AG04450 (cell line): ENCODE measurements around the gene CSRP1. TPM values are rescaled to one million over a fixed set of nuclear protein-coding genes. Genes with fewer than 3 reads are reported as not detected.

Experiments used
- CTCF ChIA-PET: fragments of 300-600, 350-600 bp; formaldehyde crosslinking; extraction: SDS; loops from one replicate; lab custom pipeline; 2022; ENCODE audit warnings: antibody characterized with exemption, inconsistent platforms; lab: Charles Lee
- POLR2A ChIA-PET: fragments of 350-600 bp; formaldehyde crosslinking; extraction: SDS; loops from one replicate; lab custom pipeline; 2021; ENCODE audit warnings: antibody characterized with exemption, inconsistent platforms; lab: Yijun Ruan, JAX
- DNase-seq: peaks from one replicate; pipeline ENCODE4 v3.0.0-alpha.2; 2011; ENCODE audit warnings: low read depth, low spot score
- H3K27ac ChIP-seq: one replicate; pipeline ENCODE4 v1.5.1; 2012; ENCODE audit warnings: low read depth, low read length, control low read depth
- H3K27me3 ChIP-seq: one replicate; pipeline ENCODE4 v1.6.0; 2012; ENCODE audit warnings: low read length; ENCODE audit not compliant: control insufficient read depth, insufficient read depth
- H3K4me3 ChIP-seq: 2 replicates; pipeline ENCODE4 v1.5.1; 2011; ENCODE audit warnings: mild to moderate bottlenecking, low read depth, low read length, control low read depth
- H3K9me3 ChIP-seq: 2 replicates; pipeline ENCODE4 v1.5.1; 2012; ENCODE audit warnings: low read length; ENCODE audit not compliant: control insufficient read depth, insufficient read depth
- polyA plus RNA-seq: library from polyadenylated mRNA; depleted of rRNA; stranded (reverse); fragments of >200 nt; gene quantifications from 2 replicates; pipeline ENCODE4 v1.2.3, GENCODE V29; 2011
- TF ChIP-seq, protein P1 (sequence below): IDR thresholded peaks from 2 replicates; pipeline ENCODE4 v1.5.1; 2011; ENCODE audit warnings: low read depth, low read length, control low read depth, inconsistent platforms

CSRP1 gene
- polyA plus RNA-seq, 1 experiment: 641 TPM

GRCh38 chr1:201461645-201462441 lies 45.1 kb downstream of the CSRP1 start:
- POLR2A ChIA-PET: interaction anchor here (0.5 to 2.6 kb wide), 13 partner anchors 7 to 840 kb away, joined by 3 to 24 read pairs (median 6); partner anchors contain the start of gene PHLDA3
- CTCF ChIA-PET: interaction anchor here (0.9 to 3.6 kb wide), 5 partner anchors 14 to 52 kb away, joined by 3 to 38 read pairs (median 11); no protein-coding TSS in a partner anchor
- H3K9me3 ChIP-seq: no peaks in the 10 kb centered on the region
- H3K4me3 ChIP-seq: peak overlapping the region; percentile 17
- peak; percentile 95 for DNase-seq
- TF ChIP-seq, protein P1, sequence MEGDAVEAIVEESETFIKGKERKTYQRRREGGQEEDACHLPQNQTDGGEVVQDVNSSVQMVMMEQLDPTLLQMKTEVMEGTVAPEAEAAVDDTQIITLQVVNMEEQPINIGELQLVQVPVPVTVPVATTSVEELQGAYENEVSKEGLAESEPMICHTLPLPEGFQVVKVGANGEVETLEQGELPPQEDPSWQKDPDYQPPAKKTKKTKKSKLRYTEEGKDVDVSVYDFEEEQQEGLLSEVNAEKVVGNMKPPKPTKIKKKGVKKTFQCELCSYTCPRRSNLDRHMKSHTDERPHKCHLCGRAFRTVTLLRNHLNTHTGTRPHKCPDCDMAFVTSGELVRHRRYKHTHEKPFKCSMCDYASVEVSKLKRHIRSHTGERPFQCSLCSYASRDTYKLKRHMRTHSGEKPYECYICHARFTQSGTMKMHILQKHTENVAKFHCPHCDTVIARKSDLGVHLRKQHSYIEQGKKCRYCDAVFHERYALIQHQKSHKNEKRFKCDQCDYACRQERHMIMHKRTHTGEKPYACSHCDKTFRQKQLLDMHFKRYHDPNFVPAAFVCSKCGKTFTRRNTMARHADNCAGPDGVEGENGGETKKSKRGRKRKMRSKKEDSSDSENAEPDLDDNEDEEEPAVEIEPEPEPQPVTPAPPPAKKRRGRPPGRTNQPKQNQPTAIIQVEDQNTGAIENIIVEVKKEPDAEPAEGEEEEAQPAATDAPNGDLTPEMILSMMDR: no peak
- peak overlapping the region; percentile 98 for H3K27ac ChIP-seq
- H3K27me3 ChIP-seq: no peaks in the 10 kb centered on the region

- no peaks in the 10 kb centered on the region for H3K27me3 ChIP-seq
- H3K9me3 ChIP-seq: no peaks in the 10 kb centered on the region
- ChIA-PET CTCF (interaction anchor here (0.9 to 3.6 kb wide), 6 partner anchors 13 to 52 kb away, joined by 3 to 38 read pairs (median 14); no protein-coding TSS in a partner anchor), POLR2A (interaction anchor here (0.5 to 2.6 kb wide), 14 partner anchors 8 to 839 kb away, joined by 3 to 24 read pairs (median 6); partner anchors contain the start of genes CSRP1 and PHLDA3)
- TF ChIP-seq, protein P1: no peak
- DNase-seq: peak; percentile 88
- H3K27ac ChIP-seq: peak overlapping the region; percentile 98
- H3K4me3 ChIP-seq: peak overlapping the region; percentile 8
Observed at GRCh38 chr1:201460814-201461644, 45.9 kb downstream of the CSRP1 start.

DNA sequence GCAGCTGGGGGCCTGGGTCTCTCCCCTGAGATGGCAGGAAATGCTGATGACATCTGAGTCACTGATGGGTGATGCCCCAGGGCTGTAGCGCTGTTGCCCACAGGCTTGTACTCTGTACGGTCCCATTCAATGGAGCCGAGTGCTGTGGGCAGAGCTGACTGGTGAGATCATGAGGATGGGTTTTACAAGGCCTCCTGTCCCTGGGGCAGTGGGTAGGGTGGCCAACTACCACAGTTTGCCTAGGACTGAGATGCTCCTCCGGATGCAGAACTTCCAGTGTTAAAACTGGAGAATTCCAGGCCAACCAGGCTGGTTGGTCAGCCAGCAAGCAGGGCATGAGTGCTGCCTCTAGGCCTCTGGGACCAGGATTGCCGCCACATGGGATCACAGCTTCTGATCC lies 47.1 kb downstream of the CSRP1 start:
- Histone ChIP-seq H3K27me3 (no peaks in the 10 kb centered on the region), H3K9me3 (no peaks in the 10 kb centered on the region), H3K27ac (no peak overlapping the region), H3K4me3 (no peak overlapping the region)
- CTCF ChIA-PET: interaction anchor here (3.1 to 3.6 kb wide), 3 partner anchors 11 to 54 kb away, joined by 16 to 38 read pairs (median 20); no protein-coding TSS in a partner anchor
- DNase-seq: no peak
- POLR2A ChIA-PET: interaction anchor here (2.6 kb wide), 1 partner anchor 9 kb away, joined by 13 read pairs; the partner anchor contains the start of gene PHLDA3
- TF ChIP-seq, protein P1: no peak

DNA sequence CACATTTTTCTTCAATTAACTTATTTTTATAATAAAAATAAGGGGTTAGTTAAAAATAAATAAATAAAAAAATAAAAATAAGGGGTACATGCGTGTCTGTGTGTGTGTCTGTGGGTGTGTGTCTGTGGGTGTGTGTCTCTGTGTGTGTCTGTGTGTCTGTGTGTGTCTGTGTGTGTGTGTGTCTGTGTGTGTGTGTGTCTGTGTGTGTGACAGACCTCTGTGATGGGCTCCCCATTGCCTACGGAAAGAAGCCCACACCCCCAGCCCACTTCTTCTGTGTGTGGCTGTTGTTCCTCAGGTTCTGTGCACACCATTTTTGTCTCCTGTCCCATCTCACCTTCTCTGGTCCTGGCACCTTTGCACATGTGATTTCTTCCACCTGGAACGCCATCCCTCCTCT lies 47.9 kb downstream of the CSRP1 start:
- H3K27ac ChIP-seq: no peak overlapping the region
- H3K27me3 ChIP-seq: no peaks in the 10 kb centered on the region
- ChIA-PET POLR2A (interaction anchor here (0.6 kb wide), 1 partner anchor 182 kb away, joined by 6 read pairs; no protein-coding TSS in a partner anchor), CTCF (interaction anchor here (3.1 kb wide), 1 partner anchor 23 kb away, joined by 16 read pairs; no protein-coding TSS in a partner anchor)
- no peak overlapping the region for H3K4me3 ChIP-seq
- H3K9me3 ChIP-seq: no peaks in the 10 kb centered on the region
- TF ChIP-seq, protein P1: no peak
- DNase-seq: no peak
